Activated gamma-delta T cell (primary cell): ENCODE data around the gene INPP5J.

ENCODE experiments used
- DNase-seq: peaks from one replicate; lab custom pipeline; 2025; lab: John Stamatoyannopoulos, UW

INPP5J gene

DNA sequence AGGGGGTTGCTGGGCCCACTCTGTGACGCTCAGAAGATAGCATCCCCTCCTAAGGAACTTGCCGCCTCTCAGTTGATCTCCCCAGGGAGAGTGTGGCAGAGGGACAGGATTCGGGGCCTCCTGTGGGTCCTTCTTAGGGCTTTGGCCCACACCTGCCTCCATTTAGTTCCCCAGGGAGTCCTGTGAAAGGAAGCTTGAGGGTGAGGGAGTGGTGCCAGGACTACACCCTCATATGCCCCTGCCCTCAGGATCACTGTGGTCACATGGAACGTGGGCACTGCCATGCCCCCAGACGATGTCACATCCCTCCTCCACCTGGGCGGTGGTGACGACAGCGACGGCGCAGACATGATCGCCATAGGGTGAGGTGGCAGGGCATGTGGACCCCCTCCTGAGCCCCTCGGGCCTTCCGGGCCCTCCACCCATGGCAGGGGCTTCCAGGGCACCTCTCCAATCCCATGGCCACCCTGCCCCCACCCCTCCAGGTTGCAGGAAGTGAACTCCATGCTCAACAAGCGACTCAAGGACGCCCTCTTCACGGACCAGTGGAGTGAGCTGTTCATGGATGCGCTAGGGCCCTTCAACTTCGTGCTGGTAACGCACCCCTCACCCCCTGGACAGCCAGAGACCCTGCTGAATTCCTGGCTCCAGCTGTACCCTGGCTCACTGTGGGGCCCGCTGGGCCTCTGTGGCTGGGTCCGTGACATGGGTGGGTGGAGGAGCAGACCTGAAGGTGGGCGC, 3.5 kb downstream of the INPP5J start:
- DNase-seq, result no peak

DNA sequence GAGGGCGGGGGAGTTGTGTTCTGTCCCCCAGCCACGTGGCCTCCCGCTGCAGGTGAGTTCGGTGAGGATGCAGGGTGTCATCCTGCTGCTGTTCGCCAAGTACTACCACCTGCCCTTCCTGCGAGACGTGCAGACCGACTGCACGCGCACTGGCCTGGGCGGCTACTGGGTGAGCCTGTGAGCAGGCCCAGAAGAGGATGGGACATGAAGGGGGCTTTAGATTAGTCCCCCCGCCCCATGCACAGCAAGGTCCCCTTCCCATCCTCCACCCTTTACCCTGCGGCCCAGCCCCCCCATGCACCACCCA, 4.1 kb downstream of the INPP5J start:
- DNase-seq, result no peak

DNA sequence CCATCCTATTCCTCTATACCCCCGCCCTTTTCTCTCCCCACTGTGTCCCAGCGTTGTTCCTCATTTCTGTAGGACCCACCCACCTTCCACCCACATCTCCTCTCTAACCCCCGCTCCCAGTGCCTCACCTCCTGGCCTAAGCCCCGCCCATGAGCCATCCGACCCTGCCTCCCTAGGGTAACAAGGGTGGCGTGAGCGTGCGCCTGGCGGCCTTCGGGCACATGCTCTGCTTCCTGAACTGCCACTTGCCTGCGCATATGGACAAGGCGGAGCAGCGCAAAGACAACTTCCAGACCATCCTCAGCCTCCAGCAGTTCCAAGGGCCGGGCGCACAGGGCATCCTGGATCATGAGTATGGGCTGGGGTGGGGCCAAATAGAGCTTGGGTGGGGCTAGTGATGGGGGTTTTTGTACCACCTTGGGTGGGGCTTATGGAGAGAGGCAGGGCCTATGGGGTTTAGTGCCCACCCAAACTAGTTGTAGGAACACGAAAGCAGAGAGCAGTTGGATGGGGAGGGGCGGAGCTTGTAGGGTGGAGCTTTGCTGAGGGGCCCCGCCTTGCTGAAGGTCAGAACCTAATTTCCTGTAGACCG, 4.5 kb downstream of the INPP5J start:
- DNase-seq, result no peak

GRCh38 chr22:31128156-31128555, 5.4 kb downstream of the INPP5J start:
- no peak for DNase-seq

- no peak for DNase-seq
These were observed 8.1 kb downstream of the INPP5J start for GRCh38 chr22:31130873-31131272.

DNA sequence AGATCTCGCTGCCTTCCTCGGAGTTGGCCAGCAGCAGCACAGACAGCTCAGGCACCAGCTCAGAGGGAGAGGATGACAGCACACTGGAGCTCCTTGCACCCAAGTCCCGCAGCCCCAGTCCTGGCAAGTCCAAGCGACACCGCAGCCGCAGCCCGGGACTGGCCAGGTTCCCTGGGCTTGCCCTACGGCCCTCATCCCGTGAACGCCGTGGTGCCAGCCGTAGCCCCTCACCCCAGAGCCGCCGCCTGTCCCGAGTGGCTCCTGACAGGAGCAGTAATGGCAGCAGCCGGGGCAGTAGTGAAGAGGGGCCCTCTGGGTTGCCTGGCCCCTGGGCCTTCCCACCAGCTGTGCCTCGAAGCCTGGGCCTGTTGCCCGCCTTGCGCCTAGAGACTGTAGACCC, 11.1 kb downstream of the INPP5J start:
- DNase-seq, result no peak

- DNase-seq, result no peak
These were observed 11.9 kb downstream of the INPP5J start for GRCh38 chr22:31134688-31135087.

GRCh38 chr22:31135706-31136105, 12.9 kb downstream of the INPP5J start:
- no peak for DNase-seq

DNA sequence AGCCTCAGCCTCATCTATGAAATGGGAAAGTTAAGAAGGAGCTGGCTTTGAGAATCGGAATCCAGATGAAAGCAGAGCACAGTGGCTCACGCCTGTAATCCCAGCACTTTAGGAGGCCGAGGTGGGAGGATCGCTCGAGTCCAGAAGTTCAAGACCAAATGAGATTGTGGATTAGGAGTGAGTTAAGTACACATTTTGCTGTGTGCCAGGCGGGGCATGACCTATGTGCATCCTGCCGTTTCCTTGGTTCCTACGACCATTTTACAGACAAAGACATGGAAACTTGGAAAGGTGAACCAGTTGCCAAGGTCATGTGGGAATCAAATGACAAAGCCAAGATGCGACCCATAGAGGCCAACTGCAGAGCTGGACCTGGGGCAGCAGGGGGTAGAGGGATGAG, 13.4 kb downstream of the INPP5J start:
- no peak for DNase-seq

GRCh38 chr22:31136711-31137110, 13.9 kb downstream of the INPP5J start:
- no peak for DNase-seq

- no peak for DNase-seq
These were observed 15.0 kb downstream of the INPP5J start for GRCh38 chr22:31137721-31138120.

DNA sequence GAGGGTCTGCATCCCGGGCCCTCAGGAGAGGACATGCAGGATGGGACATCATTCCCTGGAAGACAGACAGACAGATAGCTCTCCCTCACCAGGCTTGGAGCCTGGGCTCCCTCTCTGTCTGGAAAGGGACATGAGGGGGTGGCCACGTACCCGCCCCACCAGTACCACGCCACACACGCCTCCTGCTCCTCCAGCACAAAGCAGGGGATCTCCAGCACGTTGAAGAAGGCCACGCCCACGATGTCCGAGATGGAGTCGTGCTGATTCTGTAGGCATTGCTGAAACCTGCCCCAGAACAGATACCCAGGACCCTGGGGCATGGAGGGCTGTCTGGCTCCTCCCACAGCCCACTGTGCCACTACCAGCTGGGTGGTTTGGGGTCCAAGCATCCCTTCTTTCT, 15.4 kb downstream of the INPP5J start:
- no peak for DNase-seq

GRCh38 chr22:31139066-31139465, 16.3 kb downstream of the INPP5J start:
- DNase-seq, result no peak

- DNase-seq, result no peak
These were observed 17.3 kb downstream of the INPP5J start, which contains the start of gene PLA2G3 for GRCh38 chr22:31139866-31140716. TSS of gene PLA2G3 (minus strand) at chr22:31140508. CDS start at chr22:31140354, 154 bp downstream.

DNA sequence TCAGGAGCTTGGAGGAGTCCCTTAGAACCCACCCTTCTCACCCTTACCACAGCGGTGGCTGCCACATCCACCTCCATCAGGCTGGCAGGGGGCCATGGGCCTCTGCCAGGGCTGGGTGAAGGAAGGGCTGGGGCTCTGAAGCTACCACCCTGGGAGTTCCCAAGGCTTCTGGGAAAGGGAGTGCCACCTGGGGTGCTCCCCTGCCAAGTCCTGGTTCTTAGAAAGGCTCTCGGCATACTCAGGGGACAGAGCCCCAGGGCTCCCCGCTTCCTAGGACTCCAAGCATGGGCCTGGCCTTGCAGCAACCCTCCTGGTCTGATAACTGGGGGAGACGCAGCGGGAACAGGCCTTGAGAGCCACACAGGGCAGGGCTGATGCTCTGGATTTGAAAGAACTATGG, 18.0 kb downstream of the INPP5J start:
- DNase-seq, result no peak

GRCh38 chr22:31141551-31141950, 18.8 kb downstream of the INPP5J start:
- DNase-seq, result no peak

- no peak for DNase-seq
These were observed 19.5 kb downstream of the INPP5J start for GRCh38 chr22:31142285-31142684.

- DNase-seq, result no peak
These were observed 20.3 kb downstream of the INPP5J start for GRCh38 chr22:31143038-31143437.

DNA sequence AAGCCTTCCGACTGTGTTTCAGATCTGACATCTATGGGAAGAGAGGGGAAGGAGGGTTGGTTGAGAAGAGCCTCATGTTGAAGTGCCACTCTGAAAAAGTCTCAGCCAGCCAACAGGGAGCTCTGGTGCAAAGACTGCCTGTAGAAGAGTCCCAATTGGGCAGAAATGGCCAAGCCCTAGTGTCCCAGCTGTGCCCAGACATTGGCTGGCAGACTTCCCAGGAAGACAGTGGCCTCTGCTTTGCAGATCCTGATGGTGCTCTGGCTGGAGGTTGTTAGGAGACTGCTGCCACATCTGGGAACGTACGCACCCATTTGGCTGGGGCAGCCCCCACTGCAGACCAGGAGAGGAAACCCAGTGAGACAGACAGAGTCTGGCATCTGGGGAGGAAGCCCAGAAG, 20.8 kb downstream of the INPP5J start:
- no peak for DNase-seq

DNA sequence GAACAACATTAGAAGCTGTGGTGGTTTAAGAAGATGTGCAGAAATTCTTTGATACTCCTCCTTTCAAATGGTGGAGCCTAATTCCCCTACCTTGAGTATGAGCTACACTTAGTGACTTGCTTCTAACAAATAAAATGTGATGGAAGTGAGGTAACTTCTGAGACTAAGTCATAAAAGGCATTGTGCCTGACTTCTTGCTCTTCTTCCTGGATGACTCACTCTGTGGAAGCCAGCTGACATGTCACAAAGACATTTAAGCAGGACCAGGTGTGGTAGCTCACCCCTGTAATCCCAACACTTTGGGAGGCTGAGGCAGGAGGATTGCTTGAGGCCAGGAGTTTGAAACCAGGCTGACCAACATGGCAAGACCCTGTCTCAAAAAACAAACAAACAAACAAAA, 21.5 kb downstream of the INPP5J start:
- DNase-seq, result no peak

DNA sequence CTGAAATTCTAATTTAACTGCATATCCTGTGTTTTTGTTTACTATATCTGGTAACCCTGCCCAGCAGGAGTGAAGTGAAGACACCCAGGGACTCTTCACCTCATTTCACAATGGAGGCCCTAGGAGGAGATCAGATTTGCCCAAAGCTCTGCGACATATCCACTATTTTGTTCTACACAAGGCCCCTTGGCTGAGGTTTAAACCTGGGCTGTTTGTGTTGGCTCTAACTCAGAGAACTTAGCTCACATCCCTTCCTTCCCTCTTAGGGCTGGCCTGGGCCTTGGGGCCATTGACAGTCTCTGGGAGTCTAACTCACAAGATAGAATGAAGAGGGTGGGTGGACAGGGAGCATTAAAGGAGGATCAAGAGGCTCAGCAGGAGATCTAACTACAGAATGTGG, 25.7 kb downstream of the INPP5J start:
- no peak for DNase-seq

- no peak for DNase-seq
These were observed 26.3 kb downstream of the INPP5J start for GRCh38 chr22:31148953-31149627.
